NCI-H2107 (cell line): ENCODE measurements around the gene HHIPL1.
A peak's percentile ranks its signal among the peaks of the same experiment; 100 is the strongest.

Experiments used
- DNase-seq: peaks from one replicate; lab custom pipeline; 2025; lab: John Stamatoyannopoulos, UW

Gene HHIPL1

DNA sequence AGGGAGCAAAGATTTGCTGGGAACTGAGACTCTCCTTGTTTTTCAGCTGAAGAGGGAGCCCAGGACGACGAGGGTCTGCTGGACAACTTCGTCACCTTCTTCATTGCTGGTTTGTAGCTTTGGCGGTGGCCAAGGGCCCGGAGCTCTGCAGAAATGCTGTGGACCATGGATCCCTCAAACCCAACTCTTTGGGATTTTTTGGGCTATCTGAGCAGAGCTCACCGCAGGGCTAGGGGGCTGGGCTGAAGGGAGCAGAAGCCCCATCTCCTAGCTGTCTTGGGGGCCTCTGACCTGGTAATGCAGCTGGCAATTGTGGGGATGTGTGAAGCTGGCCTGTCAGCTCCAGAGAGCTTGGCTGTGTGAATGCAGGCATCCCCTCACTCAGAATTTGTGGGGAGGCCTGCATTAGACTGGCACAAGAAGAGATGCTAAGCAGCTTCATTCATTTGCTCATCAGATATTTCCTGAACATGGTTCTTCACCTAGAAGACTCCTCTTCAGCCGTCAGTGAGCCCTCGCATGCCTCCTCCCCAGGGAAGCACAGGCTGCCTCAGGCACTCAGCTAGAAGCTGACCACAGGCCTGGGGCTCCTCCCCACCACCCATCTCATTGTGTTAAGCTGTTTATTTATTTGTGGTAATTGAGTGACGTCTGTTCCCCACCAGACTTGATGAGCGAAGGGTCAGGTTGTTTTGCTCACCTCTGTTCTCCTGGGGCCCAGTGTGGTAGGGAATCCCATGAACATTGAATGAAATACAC lies 71.3 kb downstream of the HHIPL1 start:
- no peak for DNase-seq

GRCh38 chr14:99716850-99717681 lies 72.1 kb downstream of the HHIPL1 start:
- no peak for DNase-seq

DNA sequence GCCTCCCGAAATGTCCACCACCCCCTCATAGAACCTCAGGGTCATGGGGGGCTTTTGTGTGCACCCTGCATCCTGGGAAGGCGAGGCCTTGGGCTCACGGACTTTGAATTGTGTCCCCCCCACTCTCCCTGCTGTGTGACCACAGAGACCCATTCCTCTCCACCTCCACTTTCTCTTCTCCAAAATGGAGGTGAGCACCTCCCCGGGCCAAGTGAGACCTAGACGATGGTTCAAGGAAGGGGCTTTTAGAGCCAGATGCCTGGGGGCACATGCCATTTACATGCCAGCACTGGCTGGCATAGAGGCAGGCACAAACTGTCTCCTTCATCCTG lies 72.7 kb downstream of the HHIPL1 start:
- no peak for DNase-seq

DNA sequence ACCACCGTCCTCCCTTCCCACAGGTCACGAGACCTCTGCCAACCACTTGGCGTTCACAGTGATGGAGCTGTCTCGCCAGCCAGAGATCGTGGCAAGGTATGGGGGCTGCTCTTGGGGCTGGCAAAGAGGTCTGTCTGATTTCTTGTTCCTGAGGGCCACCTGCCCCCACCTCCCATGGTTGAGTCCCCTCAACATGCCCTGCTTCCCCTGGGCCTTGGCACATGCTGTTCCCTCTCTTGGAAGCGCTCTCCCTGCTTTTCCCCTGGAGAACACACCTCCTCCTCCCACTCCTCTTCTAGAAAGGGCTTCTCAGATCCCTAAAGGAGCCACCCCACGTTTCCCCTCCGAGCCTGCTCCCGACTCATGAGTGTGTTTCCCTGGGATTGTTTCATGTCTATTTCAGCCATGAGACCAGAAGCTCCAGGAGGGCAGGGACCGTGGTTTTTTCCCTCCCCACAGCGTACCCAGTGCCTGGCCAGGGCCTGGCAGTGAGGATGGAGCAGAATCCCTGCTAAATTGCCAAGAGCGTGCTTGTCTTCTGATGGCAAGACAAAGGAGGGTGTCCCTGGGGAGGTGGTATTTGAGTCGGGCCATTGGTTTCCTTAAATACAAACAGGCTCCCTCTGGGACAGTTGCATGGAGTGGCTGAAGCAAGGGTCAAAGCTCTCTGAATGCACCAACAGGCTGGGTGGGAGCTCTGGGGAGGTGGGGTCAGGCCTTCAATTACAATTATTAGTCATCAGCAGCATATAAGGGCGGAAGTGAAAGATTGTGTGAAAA lies 73.3 kb downstream of the HHIPL1 start:
- peak; percentile 25 for DNase-seq

GRCh38 chr14:99718811-99719192 lies 73.9 kb downstream of the HHIPL1 start:
- DNase-seq, result no peak

DNA sequence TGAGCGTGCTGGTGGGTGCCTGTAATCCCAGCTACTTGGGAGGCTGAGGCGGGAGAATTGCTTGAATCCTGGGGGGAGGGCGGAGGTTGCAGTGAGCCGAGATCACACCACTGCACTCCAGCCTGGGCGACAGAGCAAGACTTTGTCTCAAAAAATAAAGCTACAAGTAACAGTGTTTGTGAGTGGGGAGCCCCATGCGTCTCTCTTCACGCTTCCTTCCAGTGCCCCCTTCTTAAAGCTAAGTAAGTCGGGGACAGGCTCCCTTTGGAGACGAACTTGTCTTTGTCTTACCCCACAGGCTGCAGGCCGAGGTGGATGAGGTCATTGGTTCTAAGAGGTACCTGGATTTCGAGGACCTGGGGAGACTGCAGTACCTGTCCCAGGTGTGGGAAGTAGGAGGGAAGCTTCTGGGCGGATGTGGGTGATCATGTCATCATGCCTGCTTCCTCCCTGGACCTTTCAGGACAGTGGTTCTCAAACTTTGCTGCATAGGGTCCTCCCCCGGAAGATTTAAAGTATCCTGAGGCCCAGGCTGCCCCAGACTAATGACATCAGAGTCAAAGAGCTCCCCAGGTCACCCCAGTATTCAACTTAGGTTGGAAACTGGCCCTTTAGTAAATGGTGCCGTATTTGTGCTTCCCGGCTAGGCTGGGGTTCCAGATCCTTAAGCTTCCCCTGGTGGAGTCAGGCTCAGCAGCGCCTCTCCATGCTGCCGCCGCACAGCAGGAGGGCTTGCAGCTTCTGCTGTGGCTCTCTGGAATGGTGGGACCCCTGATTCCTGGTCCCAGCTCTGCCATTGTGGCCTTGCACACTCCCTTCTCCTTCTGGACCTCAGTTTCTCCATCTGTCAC lies 76.2 kb downstream of the HHIPL1 start:
- DNase-seq, result no peak

GRCh38 chr14:99721792-99722516 lies 77.0 kb downstream of the HHIPL1 start:
- no peak for DNase-seq

DNA sequence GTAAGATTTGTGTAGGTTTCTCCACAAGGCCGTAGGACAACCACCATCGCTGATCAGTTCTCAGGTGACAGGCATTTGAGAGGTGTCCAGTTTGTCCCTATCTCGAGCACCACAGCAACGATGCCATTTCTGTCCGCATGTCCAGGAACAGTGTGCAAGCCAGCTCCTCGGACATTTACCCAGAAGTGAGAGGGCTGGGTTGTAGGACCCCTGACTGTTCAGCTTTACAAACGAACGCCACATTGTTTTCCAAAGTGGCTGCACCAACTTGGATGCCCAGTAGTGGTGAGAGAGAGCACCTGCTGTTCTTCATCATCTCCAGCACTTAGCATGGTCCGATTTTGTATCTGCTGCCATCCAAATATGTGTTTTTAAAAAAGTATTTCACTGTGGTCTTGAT lies 77.8 kb downstream of the HHIPL1 start:
- no peak for DNase-seq

DNA sequence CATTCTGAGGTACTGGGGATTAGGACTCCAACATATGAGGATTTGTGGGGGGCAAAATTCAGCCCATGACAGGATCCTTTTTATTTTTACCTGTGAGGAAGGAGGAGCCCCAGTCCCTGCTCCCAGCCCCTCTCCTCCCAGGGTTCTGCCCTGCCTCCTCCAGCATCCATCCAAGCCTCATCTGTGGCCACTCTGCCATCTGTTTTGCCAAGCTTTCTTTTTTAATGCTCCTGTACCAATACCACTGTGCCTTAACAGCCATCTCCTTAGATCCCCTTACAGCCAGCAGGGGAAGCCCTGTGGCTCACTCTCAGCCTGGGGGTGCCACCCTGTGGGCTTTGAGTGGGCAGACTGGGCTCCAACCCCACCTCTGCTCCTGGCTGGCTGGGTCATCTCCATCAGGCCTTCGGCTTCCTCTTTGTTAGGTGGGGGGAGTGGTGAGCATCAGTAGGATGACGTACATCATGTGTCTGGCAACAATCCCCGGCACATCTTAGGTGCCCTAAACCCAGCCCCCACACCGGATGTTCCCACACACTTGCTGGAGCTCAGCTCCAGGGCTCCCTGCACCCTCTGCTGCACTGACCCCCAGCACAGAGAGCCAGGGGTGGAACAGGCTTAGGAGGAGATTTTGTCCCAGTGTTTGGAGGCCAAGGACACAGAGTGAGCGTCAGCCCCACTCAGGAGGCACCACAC lies 79.4 kb downstream of the HHIPL1 start:
- DNase-seq, result no peak

- no peak for DNase-seq
Measured at GRCh38 chr14:99724939-99725773, 80.2 kb downstream of the HHIPL1 start.

DNA sequence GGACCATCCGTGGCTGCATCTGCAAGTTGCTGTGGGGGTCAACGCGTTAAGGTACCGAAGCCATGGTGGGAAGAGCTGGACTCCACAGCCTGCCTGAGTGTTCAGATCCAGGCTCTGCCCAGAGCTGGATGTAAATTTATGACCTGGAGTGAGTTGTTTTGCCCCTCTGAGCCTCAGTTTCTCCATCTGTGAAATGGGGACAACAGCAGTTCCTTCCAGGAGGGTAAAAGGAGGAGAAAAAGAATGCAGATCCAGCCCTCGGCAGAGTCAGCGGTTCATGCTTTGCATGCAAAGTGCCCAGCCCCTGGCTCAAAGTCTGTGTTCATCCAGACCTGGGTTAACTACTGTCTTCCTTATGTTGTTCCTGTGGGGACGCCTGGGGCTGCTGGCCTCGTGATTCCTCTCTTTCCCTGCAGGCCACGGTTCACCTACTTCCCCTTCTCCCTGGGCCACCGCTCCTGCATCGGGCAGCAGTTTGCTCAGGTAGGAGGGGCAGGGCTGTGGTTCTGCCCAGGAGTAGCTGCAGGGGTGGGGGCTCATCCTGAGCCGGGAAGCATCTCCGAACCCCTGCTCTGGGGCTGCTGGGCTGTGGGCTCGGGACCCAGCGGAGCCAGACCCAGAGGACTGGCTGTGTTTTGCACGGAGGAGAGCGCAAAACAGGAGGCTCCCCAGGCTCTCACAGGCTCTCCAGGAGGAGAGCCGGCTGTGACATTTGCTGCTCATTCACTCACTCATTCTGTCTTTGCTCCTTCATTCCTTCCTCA lies 81.0 kb downstream of the HHIPL1 start:
- DNase-seq, result no peak

DNA sequence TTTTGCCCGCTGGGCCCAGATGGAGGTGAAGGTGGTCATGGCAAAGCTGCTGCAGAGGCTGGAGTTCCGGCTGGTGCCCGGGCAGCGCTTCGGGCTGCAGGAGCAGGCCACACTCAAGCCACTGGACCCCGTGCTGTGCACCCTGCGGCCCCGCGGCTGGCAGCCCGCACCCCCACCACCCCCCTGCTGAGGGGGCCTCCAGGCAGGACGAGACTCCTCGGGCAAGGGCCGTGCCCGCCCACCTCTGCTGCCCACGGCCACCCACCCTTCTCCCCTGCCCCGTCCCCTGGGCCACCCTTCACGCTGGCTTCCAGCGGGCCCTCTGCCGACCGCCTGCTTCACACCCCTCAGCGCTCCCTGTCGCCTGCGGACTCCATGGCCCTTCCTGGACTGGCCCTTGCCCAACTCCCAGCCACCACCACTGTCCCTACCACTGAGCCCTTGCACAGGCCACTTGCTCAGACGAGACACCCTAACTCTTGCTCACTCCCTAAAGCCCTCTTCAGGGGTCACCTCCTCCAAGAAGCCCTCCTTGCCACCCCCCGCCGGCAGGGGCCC lies 81.7 kb downstream of the HHIPL1 start:
- no peak for DNase-seq

DNA sequence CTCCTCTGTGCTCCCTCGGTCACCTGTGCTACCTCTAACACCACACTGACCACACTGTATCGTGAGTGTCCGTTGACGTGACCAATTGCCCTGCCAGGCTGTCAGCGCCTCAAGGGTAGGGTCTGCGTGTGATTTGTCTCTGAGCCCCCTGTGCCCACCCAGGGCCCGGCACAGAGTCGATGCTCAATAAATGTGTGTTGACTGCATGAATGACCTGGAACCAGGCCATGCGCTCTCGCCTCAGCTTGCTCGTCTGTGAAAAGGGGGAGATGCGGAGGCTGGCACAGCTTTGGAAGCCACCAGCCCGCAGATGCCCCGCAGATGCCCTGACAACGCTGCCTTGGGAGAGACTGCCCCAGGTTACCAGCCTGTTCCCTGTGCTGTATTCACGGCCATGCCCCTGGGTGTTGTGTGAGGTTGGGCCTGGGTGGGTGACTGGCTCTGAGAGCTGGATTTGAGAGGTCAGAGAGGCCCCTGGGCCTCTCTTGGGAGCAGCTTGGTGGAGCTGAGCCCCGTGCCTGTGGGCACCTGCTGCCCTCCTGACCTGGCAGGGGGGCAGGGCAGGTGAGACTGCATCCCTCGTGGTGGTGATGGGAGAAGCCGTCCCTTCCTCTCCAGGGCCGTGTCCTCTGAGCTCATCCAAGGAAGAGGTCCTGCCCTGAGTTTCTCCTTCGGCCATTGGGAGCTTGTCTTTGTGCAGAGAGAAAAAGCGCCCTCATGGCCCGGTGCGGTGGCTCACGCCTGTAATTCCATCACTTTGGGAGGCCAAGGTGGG lies 82.4 kb downstream of the HHIPL1 start:
- no peak for DNase-seq

DNA sequence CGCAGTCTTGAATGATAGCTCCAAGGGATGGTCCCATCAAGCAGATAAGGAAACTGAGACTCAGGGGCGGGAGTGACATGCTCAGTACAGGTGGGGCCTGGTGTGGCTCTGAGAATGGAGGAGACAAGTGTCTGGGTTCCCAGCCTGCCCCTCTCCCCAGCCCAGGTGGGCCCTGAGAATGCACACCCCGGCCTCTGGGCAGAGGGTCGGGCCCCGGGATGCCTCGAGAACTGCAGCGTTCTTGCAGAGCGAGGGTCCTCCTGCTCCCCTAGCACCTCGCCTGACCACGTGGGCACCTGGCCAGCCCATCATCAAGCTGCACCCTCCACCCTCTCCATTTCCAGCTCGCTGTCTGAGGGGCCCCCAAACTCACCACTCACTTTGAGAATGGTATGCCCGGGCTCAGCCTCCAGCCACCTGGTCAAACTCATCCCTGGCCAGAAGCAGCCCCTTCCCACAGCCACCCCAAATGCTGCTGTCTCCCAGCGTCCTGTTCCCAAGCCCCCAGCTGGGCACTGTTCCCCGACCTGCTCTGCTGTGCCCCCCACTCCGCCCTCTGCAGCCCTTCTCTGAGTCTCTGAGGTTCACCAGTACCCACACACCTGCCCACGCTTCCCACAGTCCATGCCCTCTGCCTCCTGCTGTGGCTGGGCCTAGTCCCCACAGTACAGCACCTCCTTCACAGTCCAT lies 83.4 kb downstream of the HHIPL1 start:
- no peak for DNase-seq

GRCh38 chr14:99728981-99729451 lies 84.1 kb downstream of the HHIPL1 start:
- no peak for DNase-seq
